ENCODE measurements around the gene SNRNP200. TPM values are rescaled to one million over a fixed set of nuclear protein-coding genes. Genes with fewer than 3 reads are reported as not detected.

SNRNP200 gene
- total RNA-seq, 1 donor = 44.2 TPM

DNA sequence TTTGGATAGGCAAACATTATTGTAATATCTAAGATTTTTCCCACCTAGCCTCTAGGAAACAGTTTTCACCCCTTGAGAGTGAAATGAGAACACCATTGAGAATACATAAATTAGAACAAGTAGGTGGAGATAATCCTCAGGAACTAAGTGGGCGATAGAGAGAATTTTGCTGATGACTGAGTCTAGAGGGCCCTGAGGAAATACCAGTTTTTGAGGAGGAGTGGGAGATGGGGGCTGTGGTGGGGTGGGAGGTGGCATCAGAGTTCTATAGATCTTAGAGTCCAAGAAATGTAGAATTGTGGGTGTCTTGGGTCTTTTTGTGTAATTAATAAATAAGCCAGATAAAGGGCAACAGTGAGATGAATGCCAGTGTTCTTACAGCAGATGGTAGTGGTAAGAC lies 42.0 kb upstream of the SNRNP200 start:
- H3K36me3 ChIP-seq (ENCODE audit: insufficient read depth, low read length) = peaks cover 10% of the 10 kb centered on the region
- H3K4me1 ChIP-seq (ENCODE audit: insufficient read depth, low read length) = peaks cover 5% of the 10 kb centered on the region
- no peaks in the 10 kb centered on the region for H3K9me3 ChIP-seq (ENCODE audit: low read depth, low read length)
- peaks cover 5% of the 10 kb centered on the region for H3K79me2 ChIP-seq (ENCODE audit: insufficient read depth, low read length)
- no peak for DNase-seq (ENCODE audit: insufficient read length, low spot score, missing footprints)
- H3K27me3 ChIP-seq (ENCODE audit: insufficient read depth, low read length) = no peaks in the 10 kb centered on the region
- TF ChIP-seq, protein P1, sequence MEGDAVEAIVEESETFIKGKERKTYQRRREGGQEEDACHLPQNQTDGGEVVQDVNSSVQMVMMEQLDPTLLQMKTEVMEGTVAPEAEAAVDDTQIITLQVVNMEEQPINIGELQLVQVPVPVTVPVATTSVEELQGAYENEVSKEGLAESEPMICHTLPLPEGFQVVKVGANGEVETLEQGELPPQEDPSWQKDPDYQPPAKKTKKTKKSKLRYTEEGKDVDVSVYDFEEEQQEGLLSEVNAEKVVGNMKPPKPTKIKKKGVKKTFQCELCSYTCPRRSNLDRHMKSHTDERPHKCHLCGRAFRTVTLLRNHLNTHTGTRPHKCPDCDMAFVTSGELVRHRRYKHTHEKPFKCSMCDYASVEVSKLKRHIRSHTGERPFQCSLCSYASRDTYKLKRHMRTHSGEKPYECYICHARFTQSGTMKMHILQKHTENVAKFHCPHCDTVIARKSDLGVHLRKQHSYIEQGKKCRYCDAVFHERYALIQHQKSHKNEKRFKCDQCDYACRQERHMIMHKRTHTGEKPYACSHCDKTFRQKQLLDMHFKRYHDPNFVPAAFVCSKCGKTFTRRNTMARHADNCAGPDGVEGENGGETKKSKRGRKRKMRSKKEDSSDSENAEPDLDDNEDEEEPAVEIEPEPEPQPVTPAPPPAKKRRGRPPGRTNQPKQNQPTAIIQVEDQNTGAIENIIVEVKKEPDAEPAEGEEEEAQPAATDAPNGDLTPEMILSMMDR (IDR thresholded peaks at IDR 0.05; ENCODE audit: extremely low read depth, low read depth, low read length) = no peak
- H4K20me1 ChIP-seq (ENCODE audit: insufficient read depth, low read length) = no peaks in the 10 kb centered on the region
- H2AFZ ChIP-seq (ENCODE audit: low read length) = no peak overlapping the region
- no peak overlapping the region for H3K4me3 ChIP-seq (ENCODE audit: insufficient read depth, low read length)
- no peak overlapping the region for H3K4me2 ChIP-seq (ENCODE audit: insufficient read depth, low read length)
- H3K27ac ChIP-seq (ENCODE audit: low read depth, low read length) = no peak overlapping the region

DNA sequence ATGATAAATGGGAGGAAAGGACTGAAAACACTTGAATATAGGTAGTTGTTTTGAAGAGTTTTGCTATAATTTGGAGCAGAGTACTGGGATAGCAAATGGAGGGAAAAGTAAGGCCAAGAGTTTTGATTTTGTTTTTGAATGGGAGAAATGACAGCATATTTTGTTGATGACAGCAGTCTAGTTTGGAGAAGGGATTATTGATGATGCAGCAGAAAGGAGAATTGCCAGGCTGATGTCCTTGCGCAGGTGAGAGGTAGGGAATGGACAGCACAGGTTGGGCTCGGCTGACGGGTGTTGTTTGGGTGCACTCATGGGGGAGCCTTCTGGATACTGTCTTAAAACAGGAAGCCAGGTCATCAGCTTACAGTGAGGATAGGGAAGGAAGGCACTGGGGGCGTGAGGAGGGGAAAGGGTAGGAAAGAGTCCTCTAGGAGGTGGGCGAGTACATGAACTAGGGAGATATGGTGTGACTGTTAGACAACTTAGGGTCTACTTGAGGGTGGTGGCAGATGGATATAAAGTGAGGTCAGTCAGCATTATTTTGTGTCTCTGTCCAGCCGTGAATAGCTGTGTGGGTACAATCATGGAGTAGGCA lies 40.6 kb upstream of the SNRNP200 start:
- H3K9me3 ChIP-seq (ENCODE audit: low read depth, low read length) = no peaks in the 10 kb centered on the region
- no peaks in the 10 kb centered on the region for H3K27me3 ChIP-seq (ENCODE audit: insufficient read depth, low read length)
- H3K36me3 ChIP-seq (ENCODE audit: insufficient read depth, low read length) = peaks cover 10% of the 10 kb centered on the region
- H3K4me2 ChIP-seq (ENCODE audit: insufficient read depth, low read length) = no peak overlapping the region
- no peak overlapping the region for H3K27ac ChIP-seq (ENCODE audit: low read depth, low read length)
- H4K20me1 ChIP-seq (ENCODE audit: insufficient read depth, low read length) = peaks cover 3% of the 10 kb centered on the region
- TF ChIP-seq, protein P1 (IDR thresholded peaks at IDR 0.05; ENCODE audit: extremely low read depth, low read depth, low read length) = no peak
- H2AFZ ChIP-seq (ENCODE audit: low read length) = no peak overlapping the region
- H3K4me1 ChIP-seq (ENCODE audit: insufficient read depth, low read length) = peaks cover 16% of the 10 kb centered on the region
- peaks cover 12% of the 10 kb centered on the region for H3K79me2 ChIP-seq (ENCODE audit: insufficient read depth, low read length)
- no peak for DNase-seq (ENCODE audit: insufficient read length, low spot score, missing footprints)
- H3K4me3 ChIP-seq (ENCODE audit: insufficient read depth, low read length) = no peak overlapping the region

DNA sequence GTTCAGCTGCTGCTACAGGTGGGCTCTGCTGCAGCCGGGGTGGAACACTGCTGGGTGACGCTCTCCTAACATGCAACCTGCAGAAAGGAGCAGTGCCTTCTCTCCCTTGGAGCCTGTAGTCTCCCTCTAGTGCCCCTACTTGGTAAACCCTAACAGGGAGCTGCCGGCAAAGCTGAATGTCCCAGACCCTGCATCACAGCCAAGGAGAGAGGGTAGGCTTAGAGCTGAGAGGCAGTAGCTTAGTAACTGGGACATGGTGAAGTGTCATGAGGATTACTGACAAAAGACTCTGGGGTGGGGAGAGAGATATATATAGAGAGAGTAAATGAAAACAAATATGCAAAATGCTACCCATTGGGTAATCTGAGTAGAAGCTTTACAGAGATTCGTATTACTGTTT lies 40.1 kb upstream of the SNRNP200 start:
- Histone ChIP-seq H2AFZ (ENCODE audit: low read length) (peak overlapping the region; percentile 38), H3K27me3 (ENCODE audit: insufficient read depth, low read length) (no peaks in the 10 kb centered on the region), H3K9me3 (ENCODE audit: low read depth, low read length) (no peaks in the 10 kb centered on the region), H3K36me3 (ENCODE audit: insufficient read depth, low read length) (peaks cover 10% of the 10 kb centered on the region), H3K4me1 (ENCODE audit: insufficient read depth, low read length) (peaks cover 20% of the 10 kb centered on the region), H4K20me1 (ENCODE audit: insufficient read depth, low read length) (peaks cover 3% of the 10 kb centered on the region), H3K79me2 (ENCODE audit: insufficient read depth, low read length) (peaks cover 12% of the 10 kb centered on the region), H3K27ac (ENCODE audit: low read depth, low read length) (no peak overlapping the region), H3K4me3 (ENCODE audit: insufficient read depth, low read length) (no peak overlapping the region), H3K4me2 (ENCODE audit: insufficient read depth, low read length) (no peak overlapping the region)
- DNase-seq (ENCODE audit: insufficient read length, low spot score, missing footprints) = no peak
- TF ChIP-seq, protein P1 (IDR thresholded peaks at IDR 0.05; ENCODE audit: extremely low read depth, low read depth, low read length) = peak; percentile 44

DNA sequence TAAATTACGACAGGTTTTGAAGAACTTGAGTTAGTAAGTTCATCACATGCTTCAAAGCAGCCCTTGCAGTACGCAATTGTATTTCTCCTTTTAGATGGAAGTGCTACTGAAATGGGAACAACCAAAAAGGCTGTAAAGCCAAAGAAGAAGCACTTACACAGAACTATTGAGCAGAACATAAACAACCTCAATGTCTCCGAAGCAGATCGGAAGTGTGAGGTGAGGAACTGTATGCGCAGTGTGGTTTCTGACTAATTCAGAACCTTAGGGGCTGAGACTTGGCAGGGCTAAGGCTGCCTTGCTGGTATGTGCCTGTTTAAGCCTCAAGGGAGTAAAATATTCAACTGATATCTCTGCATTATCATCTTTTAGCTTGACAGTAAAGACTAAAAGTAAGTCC lies 38.7 kb upstream of the SNRNP200 start:
- peaks cover 17% of the 10 kb centered on the region for H3K79me2 ChIP-seq (ENCODE audit: insufficient read depth, low read length)
- peaks cover 6% of the 10 kb centered on the region for H3K36me3 ChIP-seq (ENCODE audit: insufficient read depth, low read length)
- no peak overlapping the region for H3K27ac ChIP-seq (ENCODE audit: low read depth, low read length)
- no peak overlapping the region for H2AFZ ChIP-seq (ENCODE audit: low read length)
- H4K20me1 ChIP-seq (ENCODE audit: insufficient read depth, low read length) = peaks cover 3% of the 10 kb centered on the region
- no peaks in the 10 kb centered on the region for H3K27me3 ChIP-seq (ENCODE audit: insufficient read depth, low read length)
- H3K4me3 ChIP-seq (ENCODE audit: insufficient read depth, low read length) = no peak overlapping the region
- H3K9me3 ChIP-seq (ENCODE audit: low read depth, low read length) = no peaks in the 10 kb centered on the region
- no peak overlapping the region for H3K4me2 ChIP-seq (ENCODE audit: insufficient read depth, low read length)
- TF ChIP-seq, protein P1 (IDR thresholded peaks at IDR 0.05; ENCODE audit: extremely low read depth, low read depth, low read length) = no peak
- H3K4me1 ChIP-seq (ENCODE audit: insufficient read depth, low read length) = peaks cover 26% of the 10 kb centered on the region
- no peak for DNase-seq (ENCODE audit: insufficient read length, low spot score, missing footprints)
